Stomach (tissue), 4 donors: ENCODE results near the gene TENM3.

Source experiments
- CTCF ChIP-seq, 7 experiments: fragments of 450-650 bp in 4 of 7; fragments of 200-600 bp in 3 of 7; sonication (generic) in 3 of 7; IDR thresholded peaks; one replicate each; pipeline ENCODE4 v1.5.1; 2016 to 2019; ENCODE audit warnings: antibody characterized with exemption in 7 of 7, control low read depth in 2 of 7, mild to moderate bottlenecking in 1 of 7
- EP300 ChIP-seq: sonication (generic); formaldehyde crosslinking; IDR thresholded peaks from one replicate; pipeline ENCODE4 v1.6.1; 2017; ENCODE audit warnings: antibody characterized with exemption
- POLR2A ChIP-seq, 4 donors: fragments of 450-650 bp; IDR thresholded peaks; one replicate each; pipeline ENCODE4 v1.6.1; 2016; ENCODE audit warnings: antibody characterized with exemption in 4 of 4, control low read depth in 2 of 4, mild to moderate bottlenecking in 1 of 4, moderate library complexity in 1 of 4
- POLR2AphosphoS5 ChIP-seq, 3 donors: sonication (generic); formaldehyde crosslinking; IDR thresholded peaks; one replicate each; pipeline ENCODE4 v1.6.1; 2016; ENCODE audit warnings: antibody characterized with exemption in 3 of 3

- TF ChIP-seq CTCF (IDR thresholded peaks at IDR 0.05) (no peak), EP300 (no peak), POLR2AphosphoS5 (IDR thresholded peaks at IDR 0.05) (no peak), POLR2A (IDR thresholded peaks at IDR 0.05) (no peak)
Measured at GRCh38 chr4:182748283-182748682, 505.1 kb downstream of the TENM3 start.
